Natural killer cell (primary cell): ENCODE results near the gene MED16. TPM values are rescaled to one million over a fixed set of nuclear protein-coding genes. Genes with fewer than 3 reads are reported as not detected.

Experiments
- ATAC-seq, 3 donors: fragments of 150-1000 bp in 2 of 3; fragments of 200-7000 bp in 1 of 3; cut with Tn5 transposase; 1 replicate in 1 of 3; 2 replicates in 2 of 3; pipeline ENCODE4 v1.10.0; 2021; ENCODE audit warnings: mild to moderate bottlenecking in 2 of 3, moderate library complexity in 2 of 3
- DNase-seq, 2 donors: peaks; one replicate each; pipeline versions ENCODE4 v3.0.0 to v3.0.0-alpha.2; 2013 to 2021; ENCODE audit warnings: mixed read lengths in 1 of 2
- H3K27ac ChIP-seq: one replicate; pipeline ENCODE4 v1.5.1; 2013; ENCODE audit warnings: mild to moderate bottlenecking, low read length
- H3K27me3 ChIP-seq: one replicate; pipeline ENCODE4 v1.6.1; 2013; ENCODE audit warnings: low read length; ENCODE audit not compliant: control insufficient read depth, insufficient read depth
- H3K36me3 ChIP-seq: one replicate; pipeline ENCODE4 v1.6.1; 2013; ENCODE audit warnings: low read length; ENCODE audit not compliant: control insufficient read depth, insufficient read depth
- H3K4me1 ChIP-seq: one replicate; pipeline ENCODE4 v1.6.1; 2013; ENCODE audit warnings: low read length; ENCODE audit not compliant: control insufficient read depth, insufficient read depth
- H3K4me3 ChIP-seq: one replicate; pipeline ENCODE4 v1.5.1; 2013; ENCODE audit warnings: low read length
- H3K9me3 ChIP-seq: one replicate; pipeline ENCODE4 v1.6.1; 2013; ENCODE audit warnings: low read length; ENCODE audit not compliant: control insufficient read depth, insufficient read depth
- H3K27ac Mint-ChIP-seq, 2 donors: one replicate each; pipeline ENCODE4 v1.8.0; 2022; ENCODE audit warnings: mild to moderate bottlenecking in 2 of 2, mixed read lengths in 2 of 2, moderate library complexity in 1 of 2
- H3K27me3 Mint-ChIP-seq, 2 donors: one replicate each; pipeline ENCODE4 v1.8.0; 2022; ENCODE audit warnings: low read depth in 2 of 2, mixed read lengths in 2 of 2
- H3K36me3 Mint-ChIP-seq: one replicate; pipeline ENCODE4 v1.8.0; 2022; ENCODE audit warnings: mixed read lengths
- H3K4me1 Mint-ChIP-seq, 2 donors: one replicate each; pipeline ENCODE4 v1.8.0; 2022; ENCODE audit warnings: mixed read lengths in 2 of 2
- H3K4me3 Mint-ChIP-seq: one replicate; pipeline ENCODE4 v1.8.0; 2022; ENCODE audit warnings: mild to moderate bottlenecking, moderate library complexity, mixed read lengths
- H3K9me3 Mint-ChIP-seq, 2 donors: one replicate each; pipeline ENCODE4 v1.8.0; 2022; ENCODE audit warnings: mixed read lengths in 2 of 2
- CTCF ChIP-seq: fragments of 200-600 bp; IDR thresholded peaks from one replicate; pipeline ENCODE4 v1.8.0; 2022; ENCODE audit warnings: antibody characterized with exemption
- WGBS: methylation state at CpG from one replicate; pipeline ENCODE4 v1.1.7; 2013; ENCODE audit warnings: missing lambda C conversion rate; ENCODE audit not compliant: insufficient coverage; 5-methylcytosine and 5-hydroxymethylcytosine counted together
- intact Hi-C: fragments of 100-400 bp; cut with micrococcal nuclease; formaldehyde crosslinking; loops from one replicate; pipeline ENCODE4 v1.14.2; 2022
- total RNA-seq, 4 donors: library from RNA; stranded (reverse); fragments of 120-200 nt in 1 of 4; gene quantifications; one replicate each; pipeline versions ENCODE4 v1.2.3 to v1.2.4, GENCODE V29; 2013 to 2022

Gene MED16
- total RNA-seq, 3 donors from 2014 or later (not counting 1 experiment from before 2014, with no cell fraction given) = 44.2 to 50.1 (median 44.7) TPM

GRCh38 chr19:890831-891230 is 2.2 kb downstream of the MED16 start:
- Mint-ChIP-seq H3K27ac (peak overlapping the region in 1 of 2 donors; percentile 84), H3K27me3 (no peaks in the 10 kb centered on the region), H3K36me3 (no peaks in the 10 kb centered on the region), H3K4me3 (peak overlapping the region; percentile 83), H3K9me3 (no peaks in the 10 kb centered on the region), H3K4me1 (peaks cover 9 to 25% of the 10 kb centered on the region in 2 donors)
- no peaks in the 10 kb centered on the region for H3K27me3 ChIP-seq
- DNase-seq (no peak), ATAC-seq (no peak)
- no peak for TF ChIP-seq CTCF
- 97% methylated on average over 18 of the region's 18 CpGs for WGBS
- intact Hi-C loops = no loop called here
- no peak overlapping the region for H3K4me3 ChIP-seq
- no peak overlapping the region for H3K27ac ChIP-seq
- peaks cover 57% of the 10 kb centered on the region for H3K4me1 ChIP-seq
- no peaks in the 10 kb centered on the region for H3K9me3 ChIP-seq
- peaks cover 23% of the 10 kb centered on the region for H3K36me3 ChIP-seq

GRCh38 chr19:889662-890295 is 3.2 kb downstream of the MED16 start:
- Histone ChIP-seq H3K9me3 (no peaks in the 10 kb centered on the region), H3K4me1 (peaks cover 57% of the 10 kb centered on the region), H3K36me3 (peaks cover 32% of the 10 kb centered on the region), H3K27ac (no peak overlapping the region), H3K27me3 (no peaks in the 10 kb centered on the region), H3K4me3 (no peak overlapping the region)
- DNase-seq (no peak), ATAC-seq (no peak)
- no peak for TF ChIP-seq CTCF
- peaks cover 9 to 25% of the 10 kb centered on the region in 2 donors for H3K4me1 Mint-ChIP-seq
- H3K36me3 Mint-ChIP-seq = no peaks in the 10 kb centered on the region
- H3K27ac Mint-ChIP-seq = no peak overlapping the region
- intact Hi-C loops = no loop called here
- H3K27me3 Mint-ChIP-seq = no peaks in the 10 kb centered on the region
- WGBS = 97% methylated on average over 26 of the region's 26 CpGs
- peak overlapping the region; percentile 35 for H3K4me3 Mint-ChIP-seq
- H3K9me3 Mint-ChIP-seq = no peaks in the 10 kb centered on the region

GRCh38 chr19:888581-889385 is 4.2 kb downstream of the MED16 start:
- H3K36me3 Mint-ChIP-seq = no peaks in the 10 kb centered on the region
- H3K9me3 Mint-ChIP-seq = no peaks in the 10 kb centered on the region
- peaks cover 56% of the 10 kb centered on the region for H3K4me1 ChIP-seq
- H3K36me3 ChIP-seq = peaks cover 41% of the 10 kb centered on the region
- peak in 1 of 2 donors; percentile 77 for DNase-seq
- H3K27ac Mint-ChIP-seq = no peak overlapping the region
- H3K27me3 Mint-ChIP-seq = no peaks in the 10 kb centered on the region
- H3K9me3 ChIP-seq = no peaks in the 10 kb centered on the region
- WGBS = 93% methylated on average over 30 of the region's 30 CpGs
- no peaks in the 10 kb centered on the region for H3K27me3 ChIP-seq
- H3K27ac ChIP-seq = no peak overlapping the region
- no peak for TF ChIP-seq CTCF
- no peak overlapping the region for H3K4me3 ChIP-seq
- peaks cover 9 to 22% of the 10 kb centered on the region in 2 donors for H3K4me1 Mint-ChIP-seq
- no peak for ATAC-seq
- H3K4me3 Mint-ChIP-seq = no peak overlapping the region
- intact Hi-C loops = no loop called here
